ENCODE measurements around the gene ADA. TPM values are rescaled to one million over a fixed set of nuclear protein-coding genes. Genes with fewer than 3 reads are reported as not detected.

ADA gene
- total and polyA plus RNA-seq, 2 of the 13 experiments (the other 11 are each of a cell fraction or from before 2014, with no cell fraction given), result 2.5 to 11.3 TPM

GRCh38 chr20:44601801-44602204, 49.7 kb downstream of the ADA start (continued):
- TF ChIP-seq NPAS2 (CRISPR knock-in tag; IDR thresholded peaks at IDR 0.05; ENCODE audit: borderline replicate concordance) (no peak), KDM2A (CRISPR knock-in tag; IDR thresholded peaks at IDR 0.05; ENCODE audit: borderline replicate concordance, low read depth) (no peak), ZNF792 (CRISPR knock-in tag; IDR thresholded peaks at IDR 0.05) (no peak), ZNF766 (CRISPR knock-in tag; IDR thresholded peaks at IDR 0.05; ENCODE audit: borderline replicate concordance) (no peak), ARID3A (IDR thresholded peaks at IDR 0.05; ENCODE audit: low read depth, low read length) (no peak), ZIK1 (CRISPR knock-in tag; IDR thresholded peaks at IDR 0.05; ENCODE audit: borderline replicate concordance, low read depth) (no peak), ETV5 (CRISPR knock-in tag; IDR thresholded peaks at IDR 0.05; ENCODE audit: borderline replicate concordance) (peak; percentile 33; the same call in 1 of the 2 replicates), ZNF362 (CRISPR knock-in tag; IDR thresholded peaks at IDR 0.05; ENCODE audit: borderline replicate concordance) (0 out of 2 replicates have a peak, but pooled peaks have one; percentile 5), TP53 (CRISPR knock-in tag; conservative IDR thresholded peaks at IDR 0.05) (no peak), CTCF (CRISPR knock-in tag; IDR thresholded peaks at IDR 0.05) (no peak), TSC22D2 (CRISPR knock-in tag; IDR thresholded peaks at IDR 0.05; ENCODE audit: borderline replicate concordance) (no peak), HMGXB4 (CRISPR knock-in tag; IDR thresholded peaks at IDR 0.05; ENCODE audit: borderline replicate concordance in 1 of 2, low read depth in 1 of 2) (no peak), ZMYM3 (CRISPR knock-in tag; IDR thresholded peaks at IDR 0.05) (no peak), NFIC (IDR thresholded peaks at IDR 0.05; ENCODE audit: low read length) (0 out of 2 replicates have a peak, but pooled peaks have one; percentile 32), PAXIP1 (CRISPR knock-in tag; conservative IDR thresholded peaks at IDR 0.05) (peak; percentile 45), ZNF7 (CRISPR knock-in tag; IDR thresholded peaks at IDR 0.05) (no peak), ZNF414 (CRISPR knock-in tag; IDR thresholded peaks at IDR 0.05) (no peak), NR2F2 (IDR thresholded peaks at IDR 0.05; ENCODE audit: borderline replicate concordance, low read depth) (0 out of 2 replicates have a peak, but pooled peaks have one; percentile 22), RFX5 (IDR thresholded peaks at IDR 0.05; ENCODE audit: low read depth, low read length) (no peak)

All from HepG2 (cell line).